ENCODE measurements around the gene PDE11A.
"Not testable (repeated sequence)": the region's sequence is repeated elsewhere in the genome, so short reads cannot be mapped to it uniquely, and the experiment has no call there.

PDE11A gene

GRCh38 chr2:177888581-177888980 lies 184.0 kb downstream of the PDE11A start:
- intact Hi-C loops (cut with DNase I) = no loop called here

GRCh38 chr2:177887722-177888121 lies 184.9 kb downstream of the PDE11A start:
- intact Hi-C loops (cut with DNase I) = no loop called here
- no peak for DNase-seq

More at GRCh38 chr2:177888581-177888980, 184.0 kb downstream of the PDE11A start:
- DNase-seq = no peak

GRCh38 chr2:177886824-177887223 lies 185.8 kb downstream of the PDE11A start:
- intact Hi-C loops (cut with DNase I) = no loop called here
- DNase-seq = no peak

GRCh38 chr2:177885828-177886466 lies 186.6 kb downstream of the PDE11A start:
- DNase-seq = no peak
- intact Hi-C loops (cut with DNase I) = no loop called here

- intact Hi-C loops (cut with DNase I) = no loop called here
- no peak for DNase-seq
Measured at GRCh38 chr2:177883177-177883576, 189.4 kb downstream of the PDE11A start.

- intact Hi-C loops (cut with DNase I) = no loop called here
- no peak for DNase-seq
Measured at GRCh38 chr2:177882501-177882900, 190.1 kb downstream of the PDE11A start.

- intact Hi-C loops (cut with DNase I) = no loop called here
- DNase-seq = no peak
Measured at GRCh38 chr2:177881921-177882320, 190.7 kb downstream of the PDE11A start.

GRCh38 chr2:177881008-177881747 lies 191.4 kb downstream of the PDE11A start:
- DNase-seq = no peak
- intact Hi-C loops (cut with DNase I) = no loop called here

- DNase-seq = no peak
- intact Hi-C loops (cut with DNase I) = no loop called here
Measured at GRCh38 chr2:177880285-177880684, 192.3 kb downstream of the PDE11A start.

GRCh38 chr2:177876950-177877349 lies 195.6 kb downstream of the PDE11A start:
- DNase-seq = no peak
- intact Hi-C loops (cut with DNase I) = no loop called here

GRCh38 chr2:177874686-177875085 lies 197.9 kb downstream of the PDE11A start:
- no peak for DNase-seq

GRCh38 chr2:177873915-177874314 lies 198.7 kb downstream of the PDE11A start:
- intact Hi-C loops (cut with DNase I) = no loop called here
- no peak for DNase-seq

More at GRCh38 chr2:177874686-177875085, 197.9 kb downstream of the PDE11A start:
- intact Hi-C loops (cut with DNase I) = no loop called here

GRCh38 chr2:177872286-177872685 lies 200.3 kb downstream of the PDE11A start:
- intact Hi-C loops (cut with DNase I) = no loop called here
- DNase-seq = no peak

- DNase-seq = no peak
- intact Hi-C loops (cut with DNase I) = no loop called here
Measured at GRCh38 chr2:177869912-177870311, 202.7 kb downstream of the PDE11A start.

GRCh38 chr2:177869209-177869608 lies 203.4 kb downstream of the PDE11A start:
- intact Hi-C loops (cut with DNase I) = no loop called here
- no peak for DNase-seq

- intact Hi-C loops (cut with DNase I) = no loop called here
- no peak for DNase-seq
Measured at GRCh38 chr2:177868806-177869205, 203.8 kb downstream of the PDE11A start.

- intact Hi-C loops (cut with DNase I) = no loop called here
- DNase-seq = no peak
Measured at GRCh38 chr2:177857538-177857937, 215.0 kb downstream of the PDE11A start.

- no peak for DNase-seq
Measured at GRCh38 chr2:177852389-177852788, 220.2 kb downstream of the PDE11A start.

GRCh38 chr2:177843188-177843587 lies 229.4 kb downstream of the PDE11A start:
- no peak for DNase-seq
- intact Hi-C loops (cut with DNase I) = no loop called here

More at GRCh38 chr2:177852389-177852788, 220.2 kb downstream of the PDE11A start:
- intact Hi-C loops (cut with DNase I) = no loop called here

GRCh38 chr2:177842243-177842642 lies 230.3 kb downstream of the PDE11A start:
- intact Hi-C loops (cut with DNase I) = no loop called here
- no peak for DNase-seq

GRCh38 chr2:177835418-177836204 lies 237.0 kb downstream of the PDE11A start:
- peak in 2 of 10 donors; percentile 59 to 77 for DNase-seq
- intact Hi-C loops (cut with DNase I) = not testable (repeated sequence)

Measured in posterior cingulate gyrus (tissue), 11 donors.